ENCODE data around the gene NAT9. TPM values are rescaled to one million over a fixed set of nuclear protein-coding genes. Genes with fewer than 3 reads are reported as not detected.
A peak's percentile ranks its signal among the peaks of the same experiment; 100 is the strongest.

Gene NAT9
- total RNA-seq, 1 experiment from 2014 or later, result 25.3 TPM

DNA sequence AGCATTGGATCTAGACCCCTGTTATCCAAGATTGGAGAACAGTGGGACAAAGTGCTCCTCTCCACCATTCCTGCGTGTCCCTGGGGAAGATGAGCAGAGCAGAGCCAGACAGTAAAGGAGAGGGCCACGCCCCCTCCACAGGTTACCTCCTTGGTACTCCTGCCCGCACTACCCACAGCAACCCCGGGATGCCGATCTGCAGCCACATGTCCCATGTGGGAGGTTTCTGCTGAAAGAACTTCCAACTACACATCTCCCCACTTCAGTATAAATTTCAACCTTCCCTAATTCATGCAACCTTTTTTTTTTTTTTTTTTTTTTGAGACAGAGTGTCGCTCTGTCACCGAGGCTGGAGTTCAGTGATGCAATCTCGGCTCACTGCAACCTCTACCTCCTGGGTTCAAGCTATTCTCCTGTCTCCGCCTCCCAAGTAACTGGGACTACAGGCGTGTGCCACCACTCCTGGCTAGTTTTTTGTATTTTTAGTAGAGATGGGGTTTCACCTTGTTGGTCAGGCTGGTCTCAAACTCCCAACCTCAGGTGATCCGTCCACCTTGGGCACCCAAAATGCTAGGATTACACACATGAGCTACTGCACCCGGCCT lies 36.8 kb downstream of the NAT9 start:
- peaks cover 2% of the 10 kb centered on the region; the same call in 1 of the 2 replicates for H3K27me3 ChIP-seq (ENCODE audit: low read length)

DNA sequence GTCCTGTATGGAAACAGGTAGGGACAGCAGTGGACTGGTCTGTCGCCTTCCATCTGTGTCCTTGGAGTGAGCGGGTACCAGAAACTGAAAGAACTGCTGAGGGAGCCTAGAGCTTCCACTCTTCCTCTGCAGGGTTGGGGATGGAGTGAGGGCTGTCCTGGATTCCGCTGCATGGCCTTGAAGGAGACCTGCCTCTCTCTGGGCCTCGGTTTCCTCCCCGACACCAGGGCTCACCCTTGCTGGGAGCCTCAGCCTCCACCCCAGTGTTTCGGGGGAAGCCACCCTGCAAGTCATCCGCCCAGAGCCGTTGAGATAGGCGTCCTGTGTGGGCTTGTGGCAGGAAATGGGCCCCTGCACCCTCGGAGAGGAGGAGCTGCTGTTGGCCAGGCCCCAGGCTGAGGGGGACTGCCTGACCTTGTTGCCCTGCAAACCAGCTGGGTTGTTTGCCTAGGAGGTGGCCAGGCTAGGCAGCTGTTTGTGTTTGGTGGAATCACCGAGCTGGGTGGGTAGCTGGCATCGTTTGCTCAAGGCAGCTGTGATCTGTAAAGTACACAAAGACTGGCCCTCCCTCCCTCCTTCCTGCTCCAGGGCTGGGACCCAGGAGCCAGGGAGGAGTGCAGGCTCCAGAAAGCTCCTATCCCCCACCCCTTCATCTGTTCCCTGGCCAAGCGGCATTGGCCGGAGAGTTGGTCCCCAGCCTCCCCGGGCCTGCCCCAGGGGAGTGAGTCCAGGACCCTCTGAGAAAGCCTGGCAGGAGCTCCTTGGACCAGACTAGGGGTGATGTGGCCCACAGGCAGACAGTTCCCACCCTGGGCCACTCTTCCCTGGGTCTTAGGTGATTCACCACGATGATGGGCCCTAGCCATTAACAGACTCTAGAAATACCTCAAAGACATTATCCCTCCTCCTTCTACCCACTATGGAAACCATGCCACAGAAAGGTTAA lies 37.8 kb downstream of the NAT9 start:
- Histone ChIP-seq H3K36me3 (ENCODE audit: insufficient read depth, low read length) (no peaks in the 10 kb centered on the region), H3K4me2 (ENCODE audit: low read depth, low read length, poor library complexity, severe bottlenecking) (no peak overlapping the region), H3K27me3 (ENCODE audit: low read length) (peaks cover 2% of the 10 kb centered on the region; the same call in 1 of the 2 replicates), H3K9me3 (ENCODE audit: low read length) (no peaks in the 10 kb centered on the region; the same call in 1 of the 2 replicates), H3K79me2 (ENCODE audit: low read length) (no peaks in the 10 kb centered on the region), H3K4me1 (ENCODE audit: low read length) (peaks cover 23% of the 10 kb centered on the region), H2AFZ (ENCODE audit: low read length) (no peak overlapping the region), H3K9me2 (replicated peaks; ENCODE audit: insufficient read depth, low read length) (no peaks in the 10 kb centered on the region), H3K4me3 (ENCODE audit: low read length) (no peak overlapping the region), H3K9ac (ENCODE audit: low read length) (no peak overlapping the region), H3K27ac (ENCODE audit: low read length) (no peak overlapping the region), H4K20me1 (ENCODE audit: insufficient read depth, low read depth, low read length) (no peaks in the 10 kb centered on the region)
- DNase-seq, result no peak

More for the DNA sequence above, 36.8 kb downstream of the NAT9 start:
- Histone ChIP-seq H3K4me2 (ENCODE audit: low read depth, low read length, poor library complexity, severe bottlenecking) (no peak overlapping the region), H3K9ac (ENCODE audit: low read length) (no peak overlapping the region), H2AFZ (ENCODE audit: low read length) (no peak overlapping the region), H3K9me2 (replicated peaks; ENCODE audit: insufficient read depth, low read length) (no peaks in the 10 kb centered on the region), H3K27ac (ENCODE audit: low read length) (no peak overlapping the region), H3K4me3 (ENCODE audit: low read length) (no peak overlapping the region), H3K36me3 (ENCODE audit: insufficient read depth, low read length) (no peaks in the 10 kb centered on the region), H3K79me2 (ENCODE audit: low read length) (no peaks in the 10 kb centered on the region), H4K20me1 (ENCODE audit: insufficient read depth, low read depth, low read length) (no peaks in the 10 kb centered on the region), H3K4me1 (ENCODE audit: low read length) (peaks cover 23% of the 10 kb centered on the region), H3K9me3 (ENCODE audit: low read length) (no peaks in the 10 kb centered on the region)
- DNase-seq, result no peak

DNA sequence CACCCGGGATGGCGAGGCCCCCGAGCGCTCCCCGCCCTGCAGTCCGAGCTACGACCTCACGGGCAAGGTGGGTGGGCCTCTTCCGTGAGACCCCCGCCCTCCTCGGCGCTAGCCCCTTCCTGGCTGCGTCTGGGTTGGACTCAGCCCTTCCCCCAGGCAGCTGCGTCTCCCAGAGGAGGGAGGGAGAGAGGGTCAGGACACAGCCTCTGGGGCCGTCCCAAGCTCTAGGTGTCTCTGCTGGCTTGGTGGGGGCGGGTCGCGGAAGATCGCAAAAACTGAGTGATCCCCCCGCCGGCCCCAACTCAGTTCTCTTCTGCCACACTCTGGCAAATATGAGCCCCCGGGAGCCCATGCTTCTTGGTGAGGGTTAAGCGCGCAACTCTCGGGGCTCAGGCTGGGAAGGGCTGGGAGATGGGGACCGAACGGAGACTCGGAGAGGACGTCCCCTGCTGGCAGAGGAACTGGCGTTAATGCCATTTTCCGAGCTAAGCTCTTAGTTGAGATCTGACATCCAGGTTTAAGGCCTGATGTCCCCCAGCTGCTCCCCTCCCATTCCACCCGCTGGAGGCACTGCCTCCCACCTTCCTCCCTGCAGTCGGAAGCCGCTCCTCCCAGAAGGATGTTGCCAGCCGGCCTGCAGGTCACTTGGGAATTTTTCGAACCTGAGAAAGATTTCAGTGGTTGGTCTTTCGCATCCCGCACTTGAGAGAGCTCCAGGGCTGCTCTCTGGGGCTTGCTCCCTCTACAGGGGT lies 38.7 kb downstream of the NAT9 start:
- Histone ChIP-seq H3K27ac (ENCODE audit: low read length) (no peak overlapping the region), H3K4me2 (ENCODE audit: low read depth, low read length, poor library complexity, severe bottlenecking) (peak overlapping the region; percentile 61), H3K4me1 (ENCODE audit: low read length) (peaks cover 23% of the 10 kb centered on the region), H3K4me3 (ENCODE audit: low read length) (peak overlapping the region; percentile 58; the same call in 1 of the 2 replicates), H3K27me3 (ENCODE audit: low read length) (peaks cover 2% of the 10 kb centered on the region; the same call in 1 of the 2 replicates), H3K9me3 (ENCODE audit: low read length) (no peaks in the 10 kb centered on the region; the same call in 1 of the 2 replicates), H3K36me3 (ENCODE audit: insufficient read depth, low read length) (no peaks in the 10 kb centered on the region), H3K79me2 (ENCODE audit: low read length) (no peaks in the 10 kb centered on the region), H3K9ac (ENCODE audit: low read length) (no peak overlapping the region), H4K20me1 (ENCODE audit: insufficient read depth, low read depth, low read length) (no peaks in the 10 kb centered on the region), H3K9me2 (replicated peaks; ENCODE audit: insufficient read depth, low read length) (no peaks in the 10 kb centered on the region), H2AFZ (ENCODE audit: low read length) (no peak overlapping the region)
- peak; percentile 75 for DNase-seq

DNA sequence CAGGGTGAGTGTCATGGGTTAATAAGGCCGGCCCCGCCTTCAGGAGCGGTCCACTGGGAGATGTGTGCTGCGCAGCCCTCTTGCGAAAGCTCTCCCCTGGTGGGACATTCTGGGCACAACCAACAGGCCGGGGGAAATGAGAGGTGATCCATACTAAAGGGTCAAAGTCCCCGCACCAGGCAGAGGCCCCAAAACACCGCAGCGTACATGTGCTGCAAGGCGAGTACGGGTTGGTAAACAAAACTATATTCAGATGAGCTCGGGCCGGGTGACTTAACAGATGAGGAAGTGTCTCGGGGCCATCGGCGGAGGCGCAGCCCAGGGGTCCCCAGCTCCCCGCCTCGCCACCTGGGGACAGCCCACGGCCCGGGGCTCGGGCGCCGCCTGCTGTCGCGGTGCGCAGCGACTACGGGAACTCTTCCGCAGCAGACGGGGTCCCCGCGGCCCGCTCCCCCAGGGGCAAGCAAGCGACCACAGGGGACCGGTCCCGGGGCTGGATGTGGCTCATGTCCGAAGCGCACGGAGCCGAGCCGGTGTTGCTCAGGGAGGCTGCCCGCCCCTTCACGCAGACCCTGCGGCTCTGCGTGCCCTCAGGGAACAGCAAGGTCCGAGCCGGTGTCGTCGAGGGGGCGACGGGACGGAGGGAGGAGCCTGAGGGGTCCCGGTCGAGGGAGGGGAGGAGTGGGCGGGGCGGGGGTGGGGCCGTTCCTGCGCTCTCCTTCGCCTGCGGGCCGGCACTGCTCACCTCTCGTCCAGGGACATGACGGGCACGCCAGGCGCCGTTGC lies 39.4 kb downstream of the NAT9 start, which contains the start of gene RAB37:
Gene RAB37, plus strand, starts transcription at position 744 of the 786 bp plus-strand sequence. Its CDS starts 17 bp downstream, at position 761.
- Histone ChIP-seq H3K4me1 (ENCODE audit: low read length) (peaks cover 17% of the 10 kb centered on the region), H3K4me2 (ENCODE audit: low read depth, low read length, poor library complexity, severe bottlenecking) (peak within 1 kb of the TSS; percentile 61), H3K4me3 (ENCODE audit: low read length) (peak within 1 kb of the TSS; percentile 58; the same call in 1 of the 2 replicates), H3K36me3 (ENCODE audit: insufficient read depth, low read length) (no peaks in the 10 kb centered on the region), H2AFZ (ENCODE audit: low read length) (peak within 1 kb of the TSS; percentile 92), H4K20me1 (ENCODE audit: insufficient read depth, low read depth, low read length) (no peaks in the 10 kb centered on the region), H3K9me2 (replicated peaks; ENCODE audit: insufficient read depth, low read length) (no peaks in the 10 kb centered on the region), H3K9ac (ENCODE audit: low read length) (0 out of 2 replicates have a peak within 1 kb of the TSS, but pooled peaks have one; percentile 35), H3K9me3 (ENCODE audit: low read length) (no peaks in the 10 kb centered on the region; the same call in 1 of the 2 replicates), H3K27me3 (ENCODE audit: low read length) (peaks cover 2% of the 10 kb centered on the region; the same call in 1 of the 2 replicates), H3K79me2 (ENCODE audit: low read length) (no peaks in the 10 kb centered on the region), H3K27ac (ENCODE audit: low read length) (no peak within 1 kb of the TSS)
- DNase-seq, result peak; percentile 79

DNA sequence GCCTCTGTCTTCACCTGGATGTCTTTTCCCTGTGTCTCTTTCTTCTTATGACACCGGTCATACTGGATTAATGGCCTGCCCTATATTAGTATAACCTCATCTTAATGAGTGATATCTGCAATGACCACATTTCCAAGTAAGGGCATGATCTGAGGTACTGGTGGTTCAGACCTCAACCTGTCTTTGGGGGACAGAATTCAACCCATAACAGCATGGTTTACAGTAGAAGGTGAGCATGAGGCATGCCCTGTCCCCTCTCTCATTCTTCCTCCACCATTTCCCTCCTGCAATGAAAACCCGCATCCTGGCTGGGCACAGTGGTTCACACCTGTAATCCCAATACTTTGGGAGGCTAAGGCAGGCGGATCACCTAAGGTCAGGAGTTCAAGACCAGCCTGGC lies 41.9 kb downstream of the NAT9 start:
- Histone ChIP-seq H3K36me3 (ENCODE audit: insufficient read depth, low read length) (no peaks in the 10 kb centered on the region), H3K4me1 (ENCODE audit: low read length) (peaks cover 17% of the 10 kb centered on the region), H4K20me1 (ENCODE audit: insufficient read depth, low read depth, low read length) (no peaks in the 10 kb centered on the region), H3K27ac (ENCODE audit: low read length) (no peak overlapping the region), H3K9me2 (replicated peaks; ENCODE audit: insufficient read depth, low read length) (no peaks in the 10 kb centered on the region), H2AFZ (ENCODE audit: low read length) (no peak overlapping the region), H3K9me3 (ENCODE audit: low read length) (no peaks in the 10 kb centered on the region; the same call in 1 of the 2 replicates), H3K27me3 (ENCODE audit: low read length) (peaks cover 2% of the 10 kb centered on the region; the same call in 1 of the 2 replicates), H3K4me3 (ENCODE audit: low read length) (no peak overlapping the region), H3K79me2 (ENCODE audit: low read length) (no peaks in the 10 kb centered on the region), H3K9ac (ENCODE audit: low read length) (no peak overlapping the region), H3K4me2 (ENCODE audit: low read depth, low read length, poor library complexity, severe bottlenecking) (no peak overlapping the region)
- no peak for DNase-seq

DNA sequence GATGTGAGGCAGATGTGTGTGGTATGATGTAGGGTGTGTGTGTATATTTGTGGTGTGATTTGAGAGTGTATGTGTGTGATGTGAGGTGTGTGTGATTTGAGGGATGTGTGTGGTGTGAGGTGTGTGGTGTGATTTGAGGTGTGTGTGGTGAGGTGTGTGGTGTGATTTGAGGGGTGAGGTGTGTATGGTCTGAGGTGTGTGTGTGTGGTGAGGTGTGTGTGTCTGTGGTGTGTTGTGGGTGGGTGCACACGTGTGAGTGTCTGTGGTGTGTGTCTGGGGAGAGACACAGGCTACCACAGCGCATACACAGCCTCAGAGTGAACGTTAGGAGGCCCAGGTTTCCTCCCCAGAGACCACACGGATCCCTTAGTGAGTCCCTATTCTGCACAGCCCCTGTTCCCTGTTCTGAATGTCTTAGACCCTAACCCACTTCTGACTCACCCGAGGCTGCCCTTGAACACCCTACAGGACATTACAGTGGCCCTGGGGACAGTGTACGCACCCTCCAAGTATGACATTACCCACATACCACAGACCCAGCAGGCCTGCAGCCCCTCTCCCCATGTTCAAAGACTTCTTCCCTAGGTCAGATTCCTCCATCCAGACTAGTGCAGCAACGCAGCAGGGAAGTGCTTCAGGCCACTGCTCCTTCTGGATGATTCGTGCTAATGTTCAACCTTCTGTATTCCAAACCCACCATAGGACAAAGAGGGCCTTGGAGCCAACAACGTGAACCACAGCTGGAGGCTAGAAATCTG lies 42.6 kb downstream of the NAT9 start:
- Histone ChIP-seq H3K27me3 (ENCODE audit: low read length) (peaks cover 2% of the 10 kb centered on the region; the same call in 1 of the 2 replicates), H3K9ac (ENCODE audit: low read length) (no peak overlapping the region), H3K36me3 (ENCODE audit: insufficient read depth, low read length) (no peaks in the 10 kb centered on the region), H3K4me1 (ENCODE audit: low read length) (peaks cover 17% of the 10 kb centered on the region), H2AFZ (ENCODE audit: low read length) (no peak overlapping the region), H3K27ac (ENCODE audit: low read length) (no peak overlapping the region), H3K9me2 (replicated peaks; ENCODE audit: insufficient read depth, low read length) (no peaks in the 10 kb centered on the region), H3K9me3 (ENCODE audit: low read length) (peaks cover 3% of the 10 kb centered on the region; the same call in 1 of the 2 replicates), H3K79me2 (ENCODE audit: low read length) (no peaks in the 10 kb centered on the region), H3K4me2 (ENCODE audit: low read depth, low read length, poor library complexity, severe bottlenecking) (no peak overlapping the region), H3K4me3 (ENCODE audit: low read length) (no peak overlapping the region), H4K20me1 (ENCODE audit: insufficient read depth, low read depth, low read length) (no peaks in the 10 kb centered on the region)
- DNase-seq, result no peak

Data from Karpas-422 (cell line).